ENCODE data around the gene STK17A.
"Not testable (repeated sequence)": the region's sequence is repeated elsewhere in the genome, so short reads cannot be mapped to it uniquely, and the experiment has no call there.

STK17A gene

DNA sequence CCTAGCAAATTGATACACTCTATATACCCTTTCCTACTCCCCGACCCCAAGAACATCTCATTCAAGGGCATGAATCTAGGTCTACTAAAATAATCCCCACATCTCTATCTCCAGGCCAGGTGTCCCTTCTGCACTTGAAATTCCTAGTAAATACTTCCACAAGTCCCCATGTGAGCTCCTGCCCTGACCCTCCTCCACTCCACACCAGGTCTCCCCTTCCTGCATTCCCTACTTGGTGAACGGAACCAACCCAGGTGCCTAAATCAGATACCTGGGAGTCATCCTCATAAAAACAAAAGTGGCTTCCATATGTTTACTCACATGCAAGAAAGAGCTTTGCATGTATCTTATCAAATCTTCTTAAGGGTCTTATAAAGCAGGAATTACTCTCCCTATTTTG lies 77.2 kb downstream of the STK17A start:
- DNase-seq = no peak

DNA sequence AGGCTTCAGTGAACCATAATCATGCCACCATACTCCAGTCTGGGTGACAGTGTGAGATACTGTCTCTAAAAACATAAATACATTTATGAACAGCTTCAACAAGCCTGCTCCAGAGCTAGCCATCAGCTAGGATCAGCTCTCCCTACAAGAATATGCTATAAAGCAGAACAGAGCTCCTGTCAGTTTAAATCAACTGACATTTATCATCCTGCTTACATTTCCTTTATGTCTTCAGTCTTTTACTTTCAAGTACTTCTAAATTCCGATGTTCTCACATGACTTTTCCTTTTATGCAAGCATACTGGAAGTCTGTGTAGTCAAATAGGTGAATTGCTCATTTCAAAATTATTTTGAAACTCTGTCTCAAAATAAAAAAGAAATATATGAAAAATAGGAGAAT lies 81.8 kb downstream of the STK17A start:
- DNase-seq = no peak

DNA sequence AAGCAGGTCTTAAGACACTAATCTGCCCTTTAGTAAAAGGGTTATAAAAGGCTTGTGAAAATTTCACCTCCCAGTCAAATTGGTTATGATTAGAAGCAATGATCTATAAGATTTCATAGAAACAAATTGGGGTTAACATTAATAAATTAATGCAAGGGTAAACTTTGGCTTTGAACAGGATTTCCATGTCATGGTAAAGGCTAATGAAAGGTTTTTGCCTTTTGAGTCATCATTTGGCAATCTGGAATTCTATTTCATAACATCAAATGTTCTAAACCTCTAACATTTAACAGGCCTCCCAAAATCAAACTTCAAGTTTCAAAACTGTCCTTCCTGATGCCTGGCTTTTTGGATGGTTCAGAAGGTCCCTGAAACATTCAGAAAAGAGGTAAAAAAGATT lies 84.0 kb downstream of the STK17A start:
- no peak for DNase-seq

DNA sequence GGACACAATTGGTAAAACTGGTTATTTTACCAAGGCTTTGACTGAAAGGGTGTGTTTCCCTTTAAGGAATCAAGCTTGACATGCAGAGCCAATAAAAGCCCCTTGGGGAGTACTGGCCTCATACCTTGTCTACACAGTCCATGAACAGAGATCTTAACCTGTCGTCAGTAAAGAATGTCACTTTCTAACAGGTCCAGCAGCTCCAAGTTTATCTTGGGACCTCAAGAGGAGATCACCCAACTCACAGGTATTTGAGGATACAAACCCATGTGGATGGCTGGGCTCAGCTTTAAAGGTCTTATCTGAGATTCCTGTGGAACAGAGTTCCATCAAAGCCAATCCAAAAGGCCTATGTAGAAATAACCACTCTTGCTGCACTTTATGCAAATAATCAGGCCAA lies 85.1 kb downstream of the STK17A start:
- no peak for DNase-seq

DNA sequence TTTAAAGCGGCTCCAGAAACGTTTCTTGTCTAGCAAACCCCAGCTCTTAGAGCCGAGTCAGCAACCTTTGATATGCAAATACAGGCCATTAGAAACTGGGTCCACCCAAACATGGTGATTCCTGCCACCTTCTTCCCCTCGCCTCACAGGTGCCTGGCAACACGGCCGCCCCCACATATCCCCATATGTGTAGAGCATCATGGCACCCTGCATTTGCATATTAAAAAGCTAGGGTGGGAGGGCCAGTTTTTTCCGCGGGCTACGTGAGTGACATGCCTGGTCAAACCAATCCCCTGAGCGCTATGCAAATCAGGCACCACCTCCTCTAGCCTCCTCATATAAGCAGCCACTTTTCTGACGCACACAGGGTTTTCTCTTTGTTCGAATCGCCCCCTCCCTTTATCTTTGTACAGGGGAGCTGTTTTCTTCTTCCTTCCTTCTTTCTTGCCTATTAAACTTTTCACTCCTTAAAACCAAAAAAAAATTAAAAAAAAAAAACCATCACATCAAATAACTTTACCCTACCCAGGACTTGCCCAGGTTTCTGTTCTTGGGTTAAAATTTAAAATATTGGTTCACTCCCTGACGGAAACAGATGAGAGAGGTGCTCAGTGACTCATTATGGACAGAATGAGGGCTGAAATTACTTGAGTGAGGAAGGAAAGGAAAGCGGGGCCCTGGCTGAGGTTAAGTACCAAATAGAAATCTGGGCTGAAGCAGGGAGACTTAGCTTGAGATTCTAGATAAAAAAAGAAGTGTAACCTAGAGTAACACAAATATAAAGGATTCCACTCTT lies 86.6 kb downstream of the STK17A start:
- no peak for DNase-seq

DNA sequence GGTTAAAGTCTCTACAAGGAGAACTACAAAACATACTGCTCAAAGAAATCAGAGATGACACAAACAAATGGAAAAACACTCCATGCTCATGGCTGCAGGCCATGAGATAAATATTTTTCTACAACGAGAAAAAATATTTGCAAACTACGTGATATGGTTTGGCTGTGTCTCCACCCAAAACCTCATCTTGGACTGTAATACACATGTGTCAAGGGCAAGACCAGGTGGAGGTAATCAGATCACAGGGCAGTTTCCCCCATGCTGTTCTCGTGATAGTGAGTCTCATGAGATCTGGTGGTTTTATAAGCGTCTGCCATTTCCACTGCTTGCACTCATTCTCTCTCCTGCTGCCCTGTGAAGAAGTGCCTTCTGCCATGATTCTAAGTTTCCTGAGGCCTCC lies 88.6 kb downstream of the STK17A start:
- no peak for DNase-seq

DNA sequence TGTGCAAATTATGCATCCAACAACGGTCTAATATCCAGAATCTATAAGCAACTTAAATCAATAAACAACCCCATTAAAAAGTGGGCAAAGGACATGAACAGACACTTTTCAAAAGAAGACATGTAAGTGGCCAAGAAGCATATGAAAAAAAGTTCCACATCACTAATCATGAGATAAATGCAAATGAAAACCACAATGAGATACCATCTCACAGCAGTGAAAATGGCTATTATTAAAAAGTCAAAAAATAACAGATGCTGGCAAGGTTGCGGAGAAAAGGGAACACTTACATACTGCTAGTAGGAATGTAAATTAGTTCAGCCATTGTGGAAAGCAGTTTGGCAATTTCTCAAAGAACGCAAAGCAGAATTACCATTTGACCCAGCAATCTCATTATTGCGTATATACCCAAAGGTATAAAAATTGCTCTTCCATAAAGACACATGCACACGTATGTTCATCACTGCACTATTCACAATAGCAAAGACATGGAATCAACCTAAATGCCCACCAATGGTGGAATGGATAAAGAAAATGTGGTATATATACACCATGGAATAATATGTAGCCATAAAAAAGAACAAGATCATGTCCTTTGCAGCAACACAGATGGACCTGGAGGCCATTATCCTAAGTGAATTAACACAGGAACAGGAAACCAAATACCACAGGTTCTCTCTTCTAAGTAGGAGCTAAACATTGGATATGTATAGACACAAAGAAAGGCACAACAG lies 90.5 kb downstream of the STK17A start:
- DNase-seq = not testable (repeated sequence)

DNA sequence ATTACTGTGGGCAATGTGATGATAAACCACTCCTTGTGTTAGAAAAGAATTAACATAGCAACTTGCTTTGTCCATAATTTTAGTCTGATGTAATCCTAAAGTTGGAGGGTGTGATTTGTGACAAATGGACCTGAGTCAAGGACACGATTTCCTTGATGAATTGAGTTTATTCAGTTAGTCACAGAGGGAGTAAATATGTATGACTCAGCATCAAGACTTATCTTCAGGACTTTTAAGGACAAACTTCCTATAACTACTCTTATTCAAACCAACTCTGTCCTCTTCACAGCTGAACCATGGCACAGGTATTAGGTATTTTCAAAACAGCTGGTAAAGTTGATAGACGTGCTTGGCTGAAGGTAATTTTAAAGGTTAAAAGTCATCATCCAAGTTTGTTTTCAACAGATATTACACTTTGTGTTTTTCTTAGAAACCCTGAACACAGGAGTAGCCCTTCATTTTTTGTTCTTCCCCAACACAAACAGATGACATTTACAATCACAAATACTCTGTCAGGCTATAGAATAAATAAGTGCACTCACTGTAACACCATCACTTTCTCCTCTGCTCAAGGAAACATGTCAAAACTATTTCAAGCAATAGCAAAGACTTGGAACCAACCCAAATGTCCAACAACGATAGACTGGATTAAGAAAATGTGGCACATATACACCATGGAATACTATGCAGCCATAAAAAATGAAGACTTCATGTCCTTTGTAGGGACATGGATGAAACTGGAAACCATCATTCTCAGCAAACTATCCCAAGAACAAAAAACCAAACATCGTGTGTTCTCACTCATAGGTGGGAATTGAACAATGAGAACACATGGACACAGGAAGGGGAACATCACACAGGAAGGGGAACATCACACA lies 91.9 kb downstream of the STK17A start:
- DNase-seq = peak; percentile 52 to 79
